GM23338 (cell line): ENCODE measurements around the gene PSAPL1. TPM values are rescaled to one million over a fixed set of nuclear protein-coding genes. Genes with fewer than 3 reads are reported as not detected.
A peak's percentile ranks its signal among the peaks of the same experiment; 100 is the strongest.

Experiments
- ATAC-seq: fragments of 200-7000 bp; cut with Tn5 transposase; 3 replicates; pipeline ENCODE4 v1.9.1; 2020
- DNase-seq: peaks from one replicate; pipeline ENCODE4 v3.0.0-alpha.2; 2015; ENCODE audit warnings: low spot score
- H2AFZ ChIP-seq: fragments of 200-600 bp; sonication (generic); 2 replicates; pipeline ENCODE4 v1.8.0; 2016; ENCODE audit warnings: antibody characterized with exemption, mild to moderate bottlenecking, moderate library complexity
- H3F3A ChIP-seq: fragments of 200-600 bp; sonication (generic); replicated peaks from 2 replicates; pipeline ENCODE4 v1.8.0; 2017; ENCODE audit warnings: antibody characterized with exemption, mixed run types, low read depth
- H3K27ac ChIP-seq: fragments of 200-600 bp; sonication (generic); 2 replicates; pipeline ENCODE4 v1.6.1; 2016; ENCODE audit warnings: low read depth
- H3K27me3 ChIP-seq: fragments of 200-600 bp; sonication (generic); 2 replicates; pipeline ENCODE4 v1.8.0; 2016; ENCODE audit warnings: mild to moderate bottlenecking, mixed run types, moderate library complexity; ENCODE audit not compliant: insufficient read depth
- H3K36me3 ChIP-seq: fragments of 200-600 bp; sonication (generic); 2 replicates; pipeline ENCODE4 v1.8.0; 2016; ENCODE audit warnings: mild to moderate bottlenecking; ENCODE audit not compliant: insufficient read depth
- H3K4me1 ChIP-seq: fragments of 200-600 bp; sonication (generic); 2 replicates; pipeline ENCODE4 v1.8.0; 2016; ENCODE audit warnings: mild to moderate bottlenecking, moderate library complexity; ENCODE audit not compliant: insufficient read depth
- H3K4me2 ChIP-seq: fragments of 200-600 bp; sonication (generic); 2 replicates; pipeline ENCODE4 v1.7.1; 2017; ENCODE audit warnings: mixed run types
- H3K4me3 ChIP-seq: fragments of 200-600 bp; sonication (generic); 2 replicates; pipeline ENCODE4 v1.6.1; 2016; ENCODE audit warnings: mixed run types
- H3K79me2 ChIP-seq: fragments of 200-600 bp; sonication (generic); replicated peaks from 2 replicates; pipeline ENCODE4 v1.8.0; 2017; ENCODE audit warnings: mild to moderate bottlenecking; ENCODE audit not compliant: insufficient read depth
- H3K9me2 ChIP-seq: fragments of 200-600 bp; sonication (generic); 2 replicates; pipeline ENCODE4 v1.8.0; 2017; ENCODE audit not compliant: insufficient read depth
- H4K20me1 ChIP-seq: fragments of 200-600 bp; sonication (generic); replicated peaks from 2 replicates; pipeline ENCODE4 v1.8.0; 2017; ENCODE audit warnings: mild to moderate bottlenecking; ENCODE audit not compliant: insufficient read depth
- H3K27ac Mint-ChIP-seq: 2 replicates; pipeline ENCODE4 v1.8.0; 2020; ENCODE audit warnings: inconsistent platforms, mild to moderate bottlenecking, moderate library complexity, mixed read lengths
- H3K27me3 Mint-ChIP-seq: 3 replicates; pipeline ENCODE4 v1.8.0; 2022; ENCODE audit warnings: low read depth, mild to moderate bottlenecking, moderate library complexity, mixed read lengths, inconsistent platforms; ENCODE audit not compliant: insufficient read depth, poor library complexity
- H3K36me3 Mint-ChIP-seq: 3 replicates; pipeline ENCODE4 v1.8.0; 2021; ENCODE audit warnings: low read depth, mild to moderate bottlenecking, inconsistent platforms, moderate library complexity, mixed read lengths
- H3K4me1 Mint-ChIP-seq: 3 replicates; pipeline ENCODE4 v1.8.0; 2020; ENCODE audit warnings: mild to moderate bottlenecking, inconsistent platforms, mixed read lengths
- H3K4me3 Mint-ChIP-seq: 3 replicates; pipeline ENCODE4 v1.8.0; 2021; ENCODE audit warnings: moderate library complexity, mild to moderate bottlenecking, inconsistent platforms, mixed read lengths
- H3K9me3 Mint-ChIP-seq: 3 replicates; pipeline ENCODE4 v1.8.0; 2020; ENCODE audit warnings: moderate library complexity, mild to moderate bottlenecking, inconsistent platforms, mixed read lengths
- CREB1 ChIP-seq: fragments of 250-450 bp; sonication (Bioruptor Pico); IDR thresholded peaks from 2 replicates; pipeline ENCODE4 v1.5.0; 2020; ENCODE audit warnings: low read depth, mild to moderate bottlenecking, moderate library complexity
- CTCF ChIP-seq, 2 experiments: fragments of 200-600 bp in 1 of 2; sonication (generic) in 1 of 2; conservative IDR thresholded peaks; 2 replicates each; pipeline versions ENCODE4 v1.5.1 to v1.6.1; 2016 to 2017; ENCODE audit warnings: antibody characterized with exemption in 2 of 2, low read depth in 2 of 2, mild to moderate bottlenecking in 2 of 2, moderate library complexity in 1 of 2
- ETS1 ChIP-seq: IDR thresholded peaks from 2 replicates; pipeline ENCODE4 v1.6.1; 2016; ENCODE audit warnings: antibody characterized with exemption
- EZH2 ChIP-seq: fragments of 200-600 bp; sonication (generic); IDR thresholded peaks from one replicate; pipeline ENCODE4 v1.8.0; 2017; ENCODE audit warnings: antibody characterized with exemption, mild to moderate bottlenecking, low read depth; ENCODE audit not compliant: unreplicated experiment
- EZH2phosphoT487 ChIP-seq: fragments of 200-600 bp; sonication (generic); IDR thresholded peaks from one replicate; pipeline ENCODE4 v1.8.1; 2018; ENCODE audit warnings: antibody characterized with exemption; ENCODE audit not compliant: unreplicated experiment
- JUNB ChIP-seq: IDR thresholded peaks from one replicate; pipeline ENCODE4 v1.6.1; 2016; ENCODE audit warnings: antibody characterized with exemption; ENCODE audit not compliant: unreplicated experiment
- NANOG ChIP-seq: IDR thresholded peaks from 2 replicates; pipeline ENCODE4 v1.6.1; 2016; ENCODE audit warnings: antibody characterized with exemption, borderline replicate concordance
- POLR2AphosphoS5 ChIP-seq: IDR thresholded peaks from 2 replicates; pipeline ENCODE4 v1.6.1; 2016; ENCODE audit warnings: antibody characterized with exemption, low read depth
- REST ChIP-seq: IDR thresholded peaks from one replicate; pipeline ENCODE4 v1.6.1; 2018; ENCODE audit warnings: antibody characterized with exemption; ENCODE audit not compliant: unreplicated experiment
- STAT1 ChIP-seq: IDR thresholded peaks from one replicate; pipeline ENCODE4 v1.6.1; 2016; ENCODE audit warnings: antibody characterized with exemption; ENCODE audit not compliant: unreplicated experiment
- ZNF331 ChIP-seq: fragments of 250-450 bp; sonication (Bioruptor Pico); IDR thresholded peaks from 2 replicates; pipeline ENCODE4 v1.5.0; 2020; ENCODE audit warnings: low read depth, mild to moderate bottlenecking, moderate library complexity
- long read RNA-seq: library from polyadenylated mRNA; unstranded; transcript quantifications from one replicate; pipeline ENCODE4 v2.0.0, GENCODE V29; 2020; ENCODE audit not compliant: unreplicated experiment
- polyA plus RNA-seq: library from polyadenylated mRNA; unstranded; fragments of >200 nt; fragmentation: Nextera tagmentation; extraction: Ambion mirVana; gene quantifications from 2 replicates; pipeline ENCODE4 v1.2.1, GENCODE V29; 2016
- total RNA-seq: library from RNA; depleted of rRNA; stranded (reverse); fragments of >200 nt; shearing (Covaris generic); gene quantifications from 2 replicates; pipeline ENCODE4 v1.2.3, GENCODE V29; 2014; rRNA removed

PSAPL1 gene
- total RNA-seq (not detected in 2 replicates), polyA plus RNA-seq (not detected in 2 replicates)
- long read RNA-seq = 0 reads

GRCh38 chr4:7434766-7435150, at the start of gene PSAPL1:
PSAPL1 (minus strand) TSS chr4:7434930; CDS start chr4:7434879, 51 bp downstream.
- Histone ChIP-seq H3K27me3 (no peaks in the 10 kb centered on the region), H3K4me2 (no peak within 1 kb of the TSS), H3K36me3 (no peaks in the 10 kb centered on the region), H3K27ac (no peak within 1 kb of the TSS), H3K9me2 (no peaks in the 10 kb centered on the region), H4K20me1 (no peaks in the 10 kb centered on the region), H3K79me2 (no peaks in the 10 kb centered on the region), H3K4me1 (peaks cover 9% of the 10 kb centered on the region; the same call in 1 of the 2 replicates), H3F3A (no peaks in the 10 kb centered on the region), H2AFZ (no peak within 1 kb of the TSS), H3K4me3 (no peak within 1 kb of the TSS)
- Mint-ChIP-seq H3K9me3 (peaks cover 10% of the 10 kb centered on the region; the same call in 2 of the 3 replicates), H3K4me1 (peaks cover 22% of the 10 kb centered on the region), H3K27me3 (peaks cover 15% of the 10 kb centered on the region), H3K27ac (no peak within 1 kb of the TSS; the same call in 1 of the 2 replicates), H3K36me3 (0 out of 3 replicates have a peak, but pooled peaks cover 3% of the 10 kb centered on the region), H3K4me3 (no peak within 1 kb of the TSS)
- peak; percentile 38 for DNase-seq
- ATAC-seq = peak; percentile 82
- TF ChIP-seq CTCF (conservative IDR thresholded peaks at IDR 0.05; ENCODE audit: low read depth in 2 of 2) (no peak), STAT1 (no peak), EZH2phosphoT487 (no peak), POLR2AphosphoS5 (no peak), JUNB (no peak), NANOG (no peak), EZH2 (no peak), REST (no peak), ETS1 (no peak)

GRCh38 chr4:7481227-7481626, 46.5 kb upstream of the PSAPL1 start:
- Histone ChIP-seq H3K27me3 (no peaks in the 10 kb centered on the region), H3K4me3 (no peak overlapping the region), H2AFZ (no peak overlapping the region), H3F3A (no peaks in the 10 kb centered on the region), H3K9me2 (no peaks in the 10 kb centered on the region), H3K36me3 (no peaks in the 10 kb centered on the region), H3K4me1 (no peaks in the 10 kb centered on the region), H3K27ac (no peak overlapping the region), H3K79me2 (no peaks in the 10 kb centered on the region), H3K4me2 (no peak overlapping the region), H4K20me1 (no peaks in the 10 kb centered on the region)
- Mint-ChIP-seq H3K27me3 (peaks cover 12% of the 10 kb centered on the region), H3K4me3 (no peak overlapping the region), H3K27ac (no peak overlapping the region), H3K36me3 (no peaks in the 10 kb centered on the region; the same call in 2 of the 3 replicates), H3K9me3 (no peaks in the 10 kb centered on the region), H3K4me1 (peaks cover 6% of the 10 kb centered on the region; the same call in 2 of the 3 replicates)
- ATAC-seq (no peak), DNase-seq (no peak)
- no peak for TF ChIP-seq ZNF331
- TF ChIP-seq EZH2phosphoT487 = no peak
- TF ChIP-seq REST = no peak
- TF ChIP-seq CREB1 (CRISPR knock-in tag) = no peak
- no peak for TF ChIP-seq JUNB
